COLO668 (cell line): ENCODE data around the gene ZNF322.

Source experiments
- DNase-seq: peaks from one replicate; lab custom pipeline; 2025; ENCODE audit not compliant: unreplicated experiment; lab: John Stamatoyannopoulos, UW

Gene ZNF322

GRCh38 chr6:26613689-26614683 is 45.6 kb downstream of the ZNF322 start:
- no peak for DNase-seq

- no peak for DNase-seq
Measured at GRCh38 chr6:26613201-26613600, 46.3 kb downstream of the ZNF322 start.

GRCh38 chr6:26611599-26611998 is 47.9 kb downstream of the ZNF322 start:
- DNase-seq: no peak

DNA sequence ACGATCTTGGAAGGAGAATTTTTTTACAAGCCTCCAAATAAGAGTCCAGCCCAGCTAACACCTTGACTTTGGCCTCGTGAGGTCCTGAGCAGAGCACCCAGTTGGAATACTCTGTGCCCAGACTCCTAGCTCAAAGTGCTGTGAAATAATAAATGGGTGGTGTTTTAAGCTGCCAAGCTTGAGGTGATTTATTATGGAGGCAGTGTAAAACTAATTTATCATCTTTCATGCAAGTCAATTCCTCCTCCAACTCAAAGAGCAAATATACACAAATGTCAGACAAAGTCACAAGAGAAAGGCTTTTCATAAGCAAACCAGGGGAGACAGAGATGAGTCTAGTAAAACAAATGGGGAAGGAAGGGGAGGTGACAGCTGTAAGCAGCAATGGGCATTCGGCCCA is 50.1 kb downstream of the ZNF322 start:
- DNase-seq: no peak

GRCh38 chr6:26607434-26608230 is 51.9 kb downstream of the ZNF322 start:
- peak; percentile 39 for DNase-seq

- DNase-seq: no peak
Measured at GRCh38 chr6:26604797-26605196, 54.7 kb downstream of the ZNF322 start.

GRCh38 chr6:26604026-26604425 is 55.5 kb downstream of the ZNF322 start:
- no peak for DNase-seq

DNA sequence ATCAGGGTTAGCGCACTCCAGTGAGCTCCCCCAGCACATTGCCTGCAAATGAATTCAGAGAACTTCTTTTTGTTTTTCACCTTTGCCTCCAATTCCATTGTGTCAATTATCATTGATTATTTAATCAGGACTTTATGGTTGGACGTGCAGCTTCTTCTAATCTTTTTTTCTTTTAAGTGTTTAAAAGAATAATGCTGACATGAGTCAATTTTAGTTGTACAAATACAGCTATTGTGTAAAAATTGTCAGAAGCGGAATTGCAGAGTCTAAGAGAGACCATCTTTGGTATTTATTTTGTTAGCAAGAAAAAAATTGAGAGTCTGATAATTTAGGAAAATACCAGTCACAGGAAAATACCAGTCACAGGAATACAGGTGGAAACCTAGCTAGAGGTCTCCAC is 57.3 kb downstream of the ZNF322 start:
- no peak for DNase-seq

- no peak for DNase-seq
Measured at GRCh38 chr6:26600759-26601158, 58.8 kb downstream of the ZNF322 start.

GRCh38 chr6:26599591-26599990 is 60.0 kb downstream of the ZNF322 start:
- DNase-seq: no peak

DNA sequence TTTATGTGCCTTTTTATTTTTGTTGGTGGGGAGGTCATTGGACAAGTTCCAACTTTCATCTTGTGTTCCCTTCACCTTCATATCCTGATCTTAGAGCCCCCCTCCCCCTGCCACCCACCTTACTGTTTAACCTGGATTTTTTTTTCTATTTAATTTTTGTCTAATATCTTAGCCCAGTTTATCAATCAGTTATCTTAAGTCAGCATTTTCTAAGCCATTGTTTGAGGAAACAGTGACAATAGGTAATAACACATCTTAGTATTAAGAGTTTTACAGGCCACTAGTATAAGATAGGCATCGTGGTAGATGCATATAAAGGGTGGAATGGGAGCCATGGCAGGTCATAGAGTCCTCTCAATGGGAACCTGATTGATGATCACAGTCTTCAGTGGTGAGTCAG is 60.4 kb downstream of the ZNF322 start:
- no peak for DNase-seq

- DNase-seq: no peak
Measured at GRCh38 chr6:26598267-26598666, 61.3 kb downstream of the ZNF322 start.

DNA sequence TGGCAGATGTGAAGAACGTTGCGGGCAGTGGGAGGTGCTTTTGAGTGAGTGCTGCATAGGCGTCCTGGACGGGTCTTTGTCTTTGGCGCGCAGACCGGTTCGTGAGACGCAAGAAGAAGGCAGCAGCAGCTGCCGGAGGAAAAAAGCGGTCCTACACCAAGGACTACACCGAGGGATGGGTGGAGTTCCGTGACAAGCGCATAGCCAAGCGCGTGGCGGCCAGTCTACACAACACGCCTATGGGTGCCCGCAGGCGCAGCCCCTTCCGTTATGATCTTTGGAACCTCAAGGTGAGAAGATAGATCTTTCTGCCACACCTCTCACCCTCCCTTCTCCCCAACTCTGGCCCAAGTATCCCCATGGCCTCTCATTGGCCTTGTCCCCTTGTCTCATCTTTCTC is 61.7 kb downstream of the ZNF322 start:
- no peak for DNase-seq

- no peak for DNase-seq
Measured at GRCh38 chr6:26597389-26597766, 62.2 kb downstream of the ZNF322 start.

GRCh38 chr6:26596579-26597388 is 62.8 kb downstream of the ZNF322 start, which contains the start of gene ABT1:
ABT1 (plus strand) TSS chr6:26596953; CDS start chr6:26596983, 30 bp downstream.
- peak; percentile 94 for DNase-seq

- DNase-seq: peak; percentile 89
Measured at GRCh38 chr6:26595669-26596269, 63.8 kb downstream of the ZNF322 start.

DNA sequence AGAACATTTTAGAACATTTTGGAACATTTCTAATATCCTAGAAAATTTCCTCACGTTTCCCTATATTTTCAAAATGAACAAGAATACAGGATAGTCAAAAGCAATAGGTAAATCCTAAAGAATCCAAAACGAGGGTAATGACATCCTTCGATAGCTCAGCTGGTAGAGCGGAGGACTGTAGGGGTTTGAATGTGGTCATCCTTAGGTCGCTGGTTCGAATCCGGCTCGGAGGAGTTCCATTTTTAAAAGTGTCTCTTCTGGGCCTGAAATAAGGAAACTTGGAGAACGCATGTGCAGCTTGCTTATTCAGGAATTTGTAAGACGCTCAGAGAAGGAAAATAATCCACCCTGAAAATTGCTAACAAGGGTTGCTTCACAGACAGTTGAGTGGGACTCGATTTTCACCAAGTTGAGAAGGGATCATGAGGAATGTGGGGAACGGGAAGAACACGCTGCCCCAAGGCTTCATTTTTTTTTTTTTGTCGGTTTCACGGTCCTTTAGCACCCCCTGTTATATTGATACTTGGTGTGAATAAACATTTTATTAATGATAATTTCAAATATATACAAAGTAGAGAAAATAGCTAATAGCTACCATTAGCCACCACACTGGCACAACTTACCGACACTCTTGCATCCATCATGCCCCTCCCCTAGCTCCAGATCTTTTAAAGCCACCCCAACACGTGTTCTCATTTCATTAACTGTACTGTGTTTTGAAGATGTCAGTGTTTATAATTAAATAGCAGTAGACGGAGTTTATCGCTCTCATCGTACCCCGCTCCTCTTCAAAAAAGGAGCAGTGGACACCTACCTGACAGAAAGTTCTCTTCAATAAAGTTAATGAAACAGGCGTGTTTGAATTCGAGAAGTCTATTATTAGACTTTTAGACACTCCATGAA is 64.6 kb downstream of the ZNF322 start:
- no peak for DNase-seq

DNA sequence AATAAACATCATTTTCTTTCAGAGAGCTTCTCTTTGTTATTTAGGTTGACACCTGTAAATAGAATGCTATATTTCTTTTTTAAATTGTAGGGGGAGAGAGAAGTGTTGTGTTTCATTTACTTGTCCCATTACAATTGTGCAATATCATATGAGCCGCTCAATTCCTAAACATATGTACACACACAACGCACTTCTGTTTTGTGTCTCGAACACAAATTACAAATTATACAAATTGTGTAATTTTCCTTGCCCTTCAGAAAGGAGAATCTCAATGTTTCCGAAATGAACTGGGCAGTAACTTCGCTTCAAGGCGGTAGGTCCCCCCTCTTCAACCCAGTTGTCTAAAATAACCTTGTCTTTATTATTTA is 65.4 kb downstream of the ZNF322 start:
- no peak for DNase-seq

DNA sequence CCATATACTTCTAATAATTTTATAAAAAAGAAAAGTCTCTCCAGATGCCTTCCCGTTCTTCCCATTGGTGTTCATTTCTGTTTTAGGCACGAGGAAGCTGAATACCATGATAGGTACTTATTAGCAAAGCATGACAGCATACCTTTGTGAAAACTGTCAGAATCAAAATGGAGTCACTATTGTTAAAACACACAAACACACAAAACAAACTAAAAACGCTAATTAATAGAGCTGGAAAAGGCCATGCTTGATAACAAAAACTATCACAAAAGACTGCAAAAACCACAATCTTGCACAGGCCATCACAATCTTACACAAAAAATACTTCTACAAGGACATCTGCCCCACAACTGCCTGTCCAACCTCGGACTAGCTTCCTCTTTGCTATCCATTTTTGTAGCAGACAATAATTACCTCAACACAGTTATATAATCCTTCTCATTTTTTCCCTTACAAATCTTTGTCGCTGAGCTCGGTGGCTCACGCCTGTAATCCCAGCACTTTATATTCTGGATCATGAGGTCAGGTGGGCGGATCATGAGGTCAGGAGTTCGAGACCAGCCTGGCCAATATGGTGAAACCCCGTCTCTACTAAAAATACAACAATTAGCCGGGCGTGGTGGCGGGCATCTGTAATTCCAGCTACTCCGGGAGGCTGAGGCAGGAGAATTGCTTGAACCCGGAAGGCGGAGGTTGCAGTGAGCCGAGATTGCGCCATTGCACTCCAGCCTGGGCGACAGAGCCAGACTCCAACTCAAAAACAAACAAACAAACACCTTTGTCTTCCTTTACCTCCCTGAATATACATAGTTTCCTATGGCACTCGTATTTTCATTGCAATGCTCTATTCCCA is 66.0 kb downstream of the ZNF322 start:
- no peak for DNase-seq
